GM23338 (cell line): ENCODE results near the gene KRTAP19-5. TPM values are rescaled to one million over a fixed set of nuclear protein-coding genes. Genes with fewer than 3 reads are reported as not detected.

Experiments
- ATAC-seq: fragments of 200-7000 bp; cut with Tn5 transposase; 3 replicates; pipeline ENCODE4 v1.9.1; 2020
- DNase-seq: peaks from one replicate; pipeline ENCODE4 v3.0.0-alpha.2; 2015; ENCODE audit warnings: low spot score
- H2AFZ ChIP-seq: fragments of 200-600 bp; sonication (generic); 2 replicates; pipeline ENCODE4 v1.8.0; 2016; ENCODE audit warnings: antibody characterized with exemption, mild to moderate bottlenecking, moderate library complexity
- H3F3A ChIP-seq: fragments of 200-600 bp; sonication (generic); replicated peaks from 2 replicates; pipeline ENCODE4 v1.8.0; 2017; ENCODE audit warnings: antibody characterized with exemption, mixed run types, low read depth
- H3K27ac ChIP-seq: fragments of 200-600 bp; sonication (generic); 2 replicates; pipeline ENCODE4 v1.6.1; 2016; ENCODE audit warnings: low read depth
- H3K27me3 ChIP-seq: fragments of 200-600 bp; sonication (generic); 2 replicates; pipeline ENCODE4 v1.8.0; 2016; ENCODE audit warnings: mild to moderate bottlenecking, mixed run types, moderate library complexity; ENCODE audit not compliant: insufficient read depth
- H3K36me3 ChIP-seq: fragments of 200-600 bp; sonication (generic); 2 replicates; pipeline ENCODE4 v1.8.0; 2016; ENCODE audit warnings: mild to moderate bottlenecking; ENCODE audit not compliant: insufficient read depth
- H3K4me1 ChIP-seq: fragments of 200-600 bp; sonication (generic); 2 replicates; pipeline ENCODE4 v1.8.0; 2016; ENCODE audit warnings: mild to moderate bottlenecking, moderate library complexity; ENCODE audit not compliant: insufficient read depth
- H3K4me2 ChIP-seq: fragments of 200-600 bp; sonication (generic); 2 replicates; pipeline ENCODE4 v1.7.1; 2017; ENCODE audit warnings: mixed run types
- H3K4me3 ChIP-seq: fragments of 200-600 bp; sonication (generic); 2 replicates; pipeline ENCODE4 v1.6.1; 2016; ENCODE audit warnings: mixed run types
- H3K79me2 ChIP-seq: fragments of 200-600 bp; sonication (generic); replicated peaks from 2 replicates; pipeline ENCODE4 v1.8.0; 2017; ENCODE audit warnings: mild to moderate bottlenecking; ENCODE audit not compliant: insufficient read depth
- H3K9me2 ChIP-seq: fragments of 200-600 bp; sonication (generic); 2 replicates; pipeline ENCODE4 v1.8.0; 2017; ENCODE audit not compliant: insufficient read depth
- H4K20me1 ChIP-seq: fragments of 200-600 bp; sonication (generic); replicated peaks from 2 replicates; pipeline ENCODE4 v1.8.0; 2017; ENCODE audit warnings: mild to moderate bottlenecking; ENCODE audit not compliant: insufficient read depth
- H3K27ac Mint-ChIP-seq: 2 replicates; pipeline ENCODE4 v1.8.0; 2020; ENCODE audit warnings: inconsistent platforms, mild to moderate bottlenecking, moderate library complexity, mixed read lengths
- H3K27me3 Mint-ChIP-seq: 3 replicates; pipeline ENCODE4 v1.8.0; 2022; ENCODE audit warnings: low read depth, mild to moderate bottlenecking, moderate library complexity, mixed read lengths, inconsistent platforms; ENCODE audit not compliant: insufficient read depth, poor library complexity
- H3K36me3 Mint-ChIP-seq: 3 replicates; pipeline ENCODE4 v1.8.0; 2021; ENCODE audit warnings: low read depth, mild to moderate bottlenecking, inconsistent platforms, moderate library complexity, mixed read lengths
- H3K4me1 Mint-ChIP-seq: 3 replicates; pipeline ENCODE4 v1.8.0; 2020; ENCODE audit warnings: mild to moderate bottlenecking, inconsistent platforms, mixed read lengths
- H3K4me3 Mint-ChIP-seq: 3 replicates; pipeline ENCODE4 v1.8.0; 2021; ENCODE audit warnings: moderate library complexity, mild to moderate bottlenecking, inconsistent platforms, mixed read lengths
- H3K9me3 Mint-ChIP-seq: 3 replicates; pipeline ENCODE4 v1.8.0; 2020; ENCODE audit warnings: moderate library complexity, mild to moderate bottlenecking, inconsistent platforms, mixed read lengths
- CTCF ChIP-seq, 2 experiments: fragments of 200-600 bp in 1 of 2; sonication (generic) in 1 of 2; conservative IDR thresholded peaks; 2 replicates each; pipeline versions ENCODE4 v1.5.1 to v1.6.1; 2016 to 2017; ENCODE audit warnings: antibody characterized with exemption in 2 of 2, low read depth in 2 of 2, mild to moderate bottlenecking in 2 of 2, moderate library complexity in 1 of 2
- ETS1 ChIP-seq: IDR thresholded peaks from 2 replicates; pipeline ENCODE4 v1.6.1; 2016; ENCODE audit warnings: antibody characterized with exemption
- EZH2 ChIP-seq: fragments of 200-600 bp; sonication (generic); IDR thresholded peaks from one replicate; pipeline ENCODE4 v1.8.0; 2017; ENCODE audit warnings: antibody characterized with exemption, mild to moderate bottlenecking, low read depth; ENCODE audit not compliant: unreplicated experiment
- EZH2phosphoT487 ChIP-seq: fragments of 200-600 bp; sonication (generic); IDR thresholded peaks from one replicate; pipeline ENCODE4 v1.8.1; 2018; ENCODE audit warnings: antibody characterized with exemption; ENCODE audit not compliant: unreplicated experiment
- NANOG ChIP-seq: IDR thresholded peaks from 2 replicates; pipeline ENCODE4 v1.6.1; 2016; ENCODE audit warnings: antibody characterized with exemption, borderline replicate concordance
- POLR2AphosphoS5 ChIP-seq: IDR thresholded peaks from 2 replicates; pipeline ENCODE4 v1.6.1; 2016; ENCODE audit warnings: antibody characterized with exemption, low read depth
- STAT1 ChIP-seq: IDR thresholded peaks from one replicate; pipeline ENCODE4 v1.6.1; 2016; ENCODE audit warnings: antibody characterized with exemption; ENCODE audit not compliant: unreplicated experiment
- ZNF114 ChIP-seq: fragments of 250-450 bp; sonication (Bioruptor Pico); IDR thresholded peaks from 2 replicates; pipeline ENCODE4 v1.5.0; 2020; ENCODE audit warnings: mild to moderate bottlenecking, moderate library complexity
- ZNF331 ChIP-seq: fragments of 250-450 bp; sonication (Bioruptor Pico); IDR thresholded peaks from 2 replicates; pipeline ENCODE4 v1.5.0; 2020; ENCODE audit warnings: low read depth, mild to moderate bottlenecking, moderate library complexity
- ZNF462 ChIP-seq: fragments of 250-450 bp; sonication (Bioruptor Pico); IDR thresholded peaks from 2 replicates; pipeline ENCODE4 v1.5.0; 2020; ENCODE audit warnings: mild to moderate bottlenecking, moderate library complexity
- polyA plus RNA-seq: library from polyadenylated mRNA; unstranded; fragments of >200 nt; fragmentation: Nextera tagmentation; extraction: Ambion mirVana; gene quantifications from 2 replicates; pipeline ENCODE4 v1.2.1, GENCODE V29; 2016
- total RNA-seq: library from RNA; depleted of rRNA; stranded (reverse); fragments of >200 nt; shearing (Covaris generic); gene quantifications from 2 replicates; pipeline ENCODE4 v1.2.3, GENCODE V29; 2014

KRTAP19-5 gene
- total and polyA plus RNA-seq, 2 experiments from 2014 or later = not detected

- TF ChIP-seq NANOG (no peak), CTCF (conservative IDR thresholded peaks at IDR 0.05; ENCODE audit: low read depth in 2 of 2) (no peak), EZH2phosphoT487 (no peak), EZH2 (no peak)
Measured at GRCh38 chr21:30482130-30482529, 19.8 kb downstream of the KRTAP19-5 start (continued).

- ATAC-seq = no peak
Measured at GRCh38 chr21:30480145-30480544, 21.8 kb downstream of the KRTAP19-5 start, which contains the start of gene KRTAP19-1. Gene KRTAP19-1, minus strand, starts transcription at chr21:30480367. Its CDS starts 50 bp downstream, at chr21:30480317.

More at GRCh38 chr21:30480145-30480544, 21.8 kb downstream of the KRTAP19-5 start, which contains the start of gene KRTAP19-1:
- H3K9me2 ChIP-seq = no peaks in the 10 kb centered on the region
- H3K27me3 ChIP-seq = no peaks in the 10 kb centered on the region
- no peak within 1 kb of the TSS for H2AFZ ChIP-seq
- Mint-ChIP-seq H3K4me3 (no peak within 1 kb of the TSS), H3K36me3 (0 out of 3 replicates have a peak, but pooled peaks cover 3% of the 10 kb centered on the region), H3K4me1 (peaks cover 3% of the 10 kb centered on the region; the same call in 2 of the 3 replicates), H3K9me3 (peaks cover 5% of the 10 kb centered on the region; the same call in 1 of the 3 replicates), H3K27me3 (no peaks in the 10 kb centered on the region), H3K27ac (no peak within 1 kb of the TSS)
- H3K4me3 ChIP-seq = no peak within 1 kb of the TSS
- no peaks in the 10 kb centered on the region for H3K79me2 ChIP-seq
- H3K27ac ChIP-seq = no peak within 1 kb of the TSS
- no peaks in the 10 kb centered on the region for H4K20me1 ChIP-seq
- no peaks in the 10 kb centered on the region for H3K36me3 ChIP-seq
- no peak within 1 kb of the TSS for H3K4me2 ChIP-seq
- H3F3A ChIP-seq = no peaks in the 10 kb centered on the region
- TF ChIP-seq NANOG (no peak), EZH2 (no peak), POLR2AphosphoS5 (no peak), EZH2phosphoT487 (no peak), ZNF114 (CRISPR knock-in tag) (no peak), ETS1 (no peak), ZNF331 (CRISPR knock-in tag) (no peak), STAT1 (no peak), ZNF462 (no peak)
- no peak for DNase-seq
- H3K4me1 ChIP-seq = no peaks in the 10 kb centered on the region
